BJ (cell line): ENCODE data around the gene TMEM101. TPM values are rescaled to one million over a fixed set of nuclear protein-coding genes. Genes with fewer than 3 reads are reported as not detected.

Source experiments
- CTCF ChIA-PET: fragments of 350-600 bp; formaldehyde crosslinking; extraction: SDS; loops from one replicate; lab custom pipeline; 2021; ENCODE audit warnings: antibody characterized with exemption, inconsistent platforms; lab: Yijun Ruan, JAX
- POLR2A ChIA-PET: fragments of 300-600 bp; sonication (Branson Sonifier 250); formaldehyde crosslinking; extraction: SDS; loops from one replicate; lab custom pipeline; 2021; ENCODE audit warnings: antibody characterized with exemption; lab: Charles Lee
- DNase-seq: peaks from one replicate; pipeline ENCODE4 v3.0.0-alpha.2; 2011; ENCODE audit warnings: low read depth
- H3K27me3 ChIP-seq: 2 replicates; pipeline ENCODE4 v1.6.0; 2011; ENCODE audit warnings: low read length; ENCODE audit not compliant: control insufficient read depth, insufficient read depth
- H3K36me3 ChIP-seq: 2 replicates; pipeline ENCODE4 v1.5.1; 2011; ENCODE audit warnings: low read length; ENCODE audit not compliant: control insufficient read depth, insufficient read depth
- H3K4me3 ChIP-seq: 2 replicates; pipeline ENCODE4 v1.5.1; 2011; ENCODE audit warnings: low read depth, mild to moderate bottlenecking, control low read depth, low read length
- CTCF ChIP-seq: IDR thresholded peaks from 2 replicates; pipeline ENCODE4 v1.5.1; 2011; ENCODE audit warnings: low read depth, mild to moderate bottlenecking, control low read depth, inconsistent platforms, low read length, moderate library complexity; ENCODE audit not compliant: insufficient read depth
- polyA plus RNA-seq: library from polyadenylated mRNA; depleted of rRNA; stranded (reverse); fragments of >200 nt; gene quantifications from 2 replicates; pipeline ENCODE4 v1.2.3, GENCODE V29; 2011

TMEM101 gene
- polyA plus RNA-seq, 1 experiment = 47.9 TPM

- Histone ChIP-seq H3K4me3 (no peak overlapping the region), H3K36me3 (no peaks in the 10 kb centered on the region), H3K27me3 (peaks cover 24% of the 10 kb centered on the region)
- POLR2A ChIA-PET = no interaction called here
- no peak for DNase-seq
- no peak for TF ChIP-seq CTCF
- CTCF ChIA-PET = interaction anchor here (1.4 to 4.0 kb wide), 8 partner anchors 8 to 105 kb away, joined by 4 to 28 read pairs (median 6); no protein-coding TSS in a partner anchor
Observed at GRCh38 chr17:43983196-43983514, 31.6 kb downstream of the TMEM101 start.

DNA sequence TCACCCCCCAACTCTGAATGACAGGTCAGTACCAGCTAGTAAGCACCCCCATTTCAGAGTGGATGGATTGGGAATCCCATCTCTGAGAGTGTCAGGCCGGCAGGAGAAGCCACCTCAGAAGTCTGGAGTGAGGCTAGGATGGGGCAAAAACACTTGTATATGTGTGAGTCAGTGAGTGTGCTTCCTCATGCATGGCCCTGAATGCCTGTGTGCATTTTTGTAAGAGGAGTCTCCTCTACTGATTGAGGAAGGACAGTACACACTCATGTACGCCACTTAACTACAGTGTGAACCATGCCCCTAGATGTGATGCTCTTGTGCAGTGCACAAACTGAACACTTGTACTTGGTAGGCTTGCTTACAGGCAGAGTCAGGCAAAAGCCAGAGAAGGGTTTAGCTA, 32.6 kb downstream of the TMEM101 start:
- no peak for TF ChIP-seq CTCF
- no peak for DNase-seq
- no peak overlapping the region for H3K4me3 ChIP-seq
- peaks cover 21% of the 10 kb centered on the region for H3K27me3 ChIP-seq
- no peaks in the 10 kb centered on the region for H3K36me3 ChIP-seq
- ChIA-PET CTCF (interaction anchor here (1.4 to 4.0 kb wide), 5 partner anchors 9 to 35 kb away, joined by 4 to 28 read pairs (median 7); no protein-coding TSS in a partner anchor), POLR2A (no interaction called here)

DNA sequence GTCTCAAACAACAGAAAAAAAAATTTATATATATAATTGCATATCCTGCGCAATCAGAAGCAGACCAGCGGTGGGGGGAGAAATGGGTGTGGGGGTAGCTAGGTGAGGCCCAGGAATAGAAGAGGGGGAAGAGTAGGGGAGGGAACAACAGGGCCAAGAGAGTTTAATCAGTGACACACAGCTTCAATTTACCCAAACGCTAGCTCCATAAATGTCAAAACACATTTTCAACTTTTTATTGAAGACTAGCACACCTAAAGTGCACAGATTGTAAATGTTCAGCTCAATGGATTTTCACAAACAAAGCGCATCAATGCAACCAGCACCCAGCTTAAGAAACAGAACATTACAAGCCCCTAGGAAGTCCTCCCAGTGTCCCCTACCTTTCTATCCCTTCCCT, 35.1 kb downstream of the TMEM101 start:
- TF ChIP-seq CTCF = no peak
- ChIA-PET POLR2A (no interaction called here), CTCF (interaction anchor here (0.6 to 1.9 kb wide), 4 partner anchors 10 to 35 kb away, joined by 3 to 8 read pairs (median 5); no protein-coding TSS in a partner anchor)
- Histone ChIP-seq H3K36me3 (no peaks in the 10 kb centered on the region), H3K4me3 (no peak overlapping the region), H3K27me3 (peaks cover 26% of the 10 kb centered on the region)
- no peak for DNase-seq

- ChIA-PET POLR2A (no interaction called here), CTCF (interaction anchor here (0.6 to 1.9 kb wide), 3 partner anchors 11 to 35 kb away, joined by 3 to 8 read pairs (median 7); no protein-coding TSS in a partner anchor)
- Histone ChIP-seq H3K4me3 (no peak overlapping the region), H3K27me3 (peaks cover 26% of the 10 kb centered on the region), H3K36me3 (no peaks in the 10 kb centered on the region)
- TF ChIP-seq CTCF = no peak
- no peak for DNase-seq
Observed at GRCh38 chr17:43979011-43979410, 35.8 kb downstream of the TMEM101 start.

DNA sequence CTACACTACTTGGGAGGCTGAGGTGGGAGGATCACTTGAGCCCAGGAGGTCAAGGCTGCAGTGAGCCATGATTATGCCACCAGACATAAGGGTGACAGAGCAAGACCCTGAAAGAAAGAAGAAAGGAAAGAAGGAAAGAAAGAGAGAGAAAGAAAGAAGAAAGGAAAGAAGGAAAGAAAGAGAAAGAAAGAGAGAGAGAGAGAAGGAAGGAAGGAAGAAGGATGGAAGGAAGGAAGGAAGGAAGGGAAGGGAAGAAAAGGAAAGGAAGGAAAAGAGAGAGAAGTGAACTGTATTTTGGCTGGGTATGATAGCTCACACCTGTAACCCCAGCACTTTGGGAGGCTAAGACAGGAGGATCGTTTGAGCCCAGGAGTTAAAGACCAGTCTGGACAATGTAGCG, 36.7 kb downstream of the TMEM101 start:
- Histone ChIP-seq H3K4me3 (no peak overlapping the region), H3K36me3 (no peaks in the 10 kb centered on the region), H3K27me3 (peaks cover 24% of the 10 kb centered on the region)
- no peak for DNase-seq
- no peak for TF ChIP-seq CTCF
- ChIA-PET CTCF (no interaction called here), POLR2A (no interaction called here)
